Measurements from ENCODE around the gene APLF.

DNA sequence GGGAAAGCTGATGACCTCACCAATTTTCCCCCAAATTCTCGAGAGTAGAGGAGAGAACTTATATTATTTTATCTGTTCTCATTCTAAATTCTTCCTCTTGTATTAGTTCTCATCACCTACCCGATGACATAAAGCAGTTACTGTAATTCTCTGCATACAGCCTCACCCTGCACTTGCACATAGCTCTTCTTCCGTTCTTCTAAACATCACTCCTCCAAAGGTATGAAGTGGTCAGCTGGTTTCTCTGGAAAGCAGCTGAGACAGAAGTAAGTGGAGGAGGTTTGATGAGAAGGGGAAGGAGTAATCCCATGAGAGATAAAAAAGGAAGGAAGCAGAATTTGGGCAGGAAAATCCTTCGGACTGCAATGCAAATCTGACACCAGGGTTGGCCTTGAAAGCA is 39.3 kb upstream of the APLF start:
- TF ChIP-seq EZH2phosphoT487 (IDR thresholded peaks at IDR 0.05; ENCODE audit: borderline replicate concordance, low read depth, low read length): no peak
- TF ChIP-seq, protein P1, sequence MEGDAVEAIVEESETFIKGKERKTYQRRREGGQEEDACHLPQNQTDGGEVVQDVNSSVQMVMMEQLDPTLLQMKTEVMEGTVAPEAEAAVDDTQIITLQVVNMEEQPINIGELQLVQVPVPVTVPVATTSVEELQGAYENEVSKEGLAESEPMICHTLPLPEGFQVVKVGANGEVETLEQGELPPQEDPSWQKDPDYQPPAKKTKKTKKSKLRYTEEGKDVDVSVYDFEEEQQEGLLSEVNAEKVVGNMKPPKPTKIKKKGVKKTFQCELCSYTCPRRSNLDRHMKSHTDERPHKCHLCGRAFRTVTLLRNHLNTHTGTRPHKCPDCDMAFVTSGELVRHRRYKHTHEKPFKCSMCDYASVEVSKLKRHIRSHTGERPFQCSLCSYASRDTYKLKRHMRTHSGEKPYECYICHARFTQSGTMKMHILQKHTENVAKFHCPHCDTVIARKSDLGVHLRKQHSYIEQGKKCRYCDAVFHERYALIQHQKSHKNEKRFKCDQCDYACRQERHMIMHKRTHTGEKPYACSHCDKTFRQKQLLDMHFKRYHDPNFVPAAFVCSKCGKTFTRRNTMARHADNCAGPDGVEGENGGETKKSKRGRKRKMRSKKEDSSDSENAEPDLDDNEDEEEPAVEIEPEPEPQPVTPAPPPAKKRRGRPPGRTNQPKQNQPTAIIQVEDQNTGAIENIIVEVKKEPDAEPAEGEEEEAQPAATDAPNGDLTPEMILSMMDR (conservative IDR thresholded peaks at IDR 0.05; ENCODE audit: low read length): no peak

All from OCI-LY7 (cell line).